Subcutaneous abdominal adipose tissue (tissue), 5 donors: ENCODE data around the gene SNURF.
"Not testable (repeated sequence)": the region's sequence is repeated elsewhere in the genome, so short reads cannot be mapped to it uniquely, and the experiment has no call there.

Source experiments
- H3K27ac ChIP-seq: one replicate; pipeline ENCODE4 v1.7.0; 2013; ENCODE audit warnings: low read depth, mild to moderate bottlenecking, inconsistent platforms, low read length, moderate library complexity
- H3K27me3 ChIP-seq, 5 donors: one replicate each; pipeline ENCODE4 v1.7.0; 2013; ENCODE audit warnings: low read length in 5 of 5, inconsistent platforms in 1 of 5; ENCODE audit not compliant: control insufficient read depth in 5 of 5, insufficient read depth in 4 of 5
- H3K36me3 ChIP-seq, 5 donors: one replicate each; pipeline ENCODE4 v1.7.0; 2013; ENCODE audit warnings: low read length in 5 of 5; ENCODE audit not compliant: control insufficient read depth in 5 of 5, insufficient read depth in 5 of 5
- H3K4me1 ChIP-seq, 5 donors: one replicate each; pipeline ENCODE4 v1.7.0; 2013; ENCODE audit warnings: low read length in 5 of 5, mild to moderate bottlenecking in 3 of 5, moderate library complexity in 1 of 5; ENCODE audit not compliant: control insufficient read depth in 5 of 5, insufficient read depth in 5 of 5
- H3K4me3 ChIP-seq, 5 donors: one replicate each; pipeline ENCODE4 v1.7.0; 2013; ENCODE audit warnings: low read length in 5 of 5, low read depth in 1 of 5
- H3K9ac ChIP-seq, 5 donors: one replicate each; pipeline ENCODE4 v1.7.0; 2013; ENCODE audit warnings: low read length in 5 of 5, mild to moderate bottlenecking in 4 of 5, moderate library complexity in 3 of 5
- H3K9me3 ChIP-seq, 5 donors: one replicate each; pipeline ENCODE4 v1.7.0; 2013; ENCODE audit warnings: low read length in 5 of 5; ENCODE audit not compliant: control insufficient read depth in 5 of 5
- donor health status: healthy.
- donor health status: healthy.
- donor health status: healthy.
- donor health status: healthy.
- donor health status: healthy.

Gene SNURF

DNA sequence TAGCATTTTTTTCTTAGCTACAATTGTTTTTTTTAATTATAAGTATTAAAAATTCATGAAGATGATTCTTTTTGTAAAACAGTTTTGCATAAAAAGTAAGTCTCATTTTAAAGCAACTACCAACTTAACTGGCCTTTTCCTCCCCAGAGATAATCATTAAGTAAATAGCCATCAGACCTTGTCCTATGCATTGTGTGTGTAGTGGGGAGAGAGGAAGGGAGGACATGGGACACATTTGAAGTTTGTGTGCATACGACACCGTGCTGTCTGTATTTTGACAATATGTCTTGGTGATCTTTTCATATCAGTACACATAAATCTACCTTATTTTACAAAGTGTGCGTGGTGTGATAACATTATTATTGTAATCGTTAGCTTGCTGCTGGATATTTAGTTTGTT lies 8.1 kb downstream of the SNURF start:
- peaks cover 12 to 24% (median 17%) of the 10 kb centered on the region in 5 donors for H3K36me3 ChIP-seq
- H3K9ac ChIP-seq = no peak overlapping the region
- peaks cover 0 to 3% (median 2%) of the 10 kb centered on the region in 5 donors for H3K9me3 ChIP-seq
- H3K27me3 ChIP-seq = no peaks in the 10 kb centered on the region
- no peak overlapping the region for H3K27ac ChIP-seq
- no peak overlapping the region for H3K4me3 ChIP-seq
- H3K4me1 ChIP-seq = no peaks in the 10 kb centered on the region

DNA sequence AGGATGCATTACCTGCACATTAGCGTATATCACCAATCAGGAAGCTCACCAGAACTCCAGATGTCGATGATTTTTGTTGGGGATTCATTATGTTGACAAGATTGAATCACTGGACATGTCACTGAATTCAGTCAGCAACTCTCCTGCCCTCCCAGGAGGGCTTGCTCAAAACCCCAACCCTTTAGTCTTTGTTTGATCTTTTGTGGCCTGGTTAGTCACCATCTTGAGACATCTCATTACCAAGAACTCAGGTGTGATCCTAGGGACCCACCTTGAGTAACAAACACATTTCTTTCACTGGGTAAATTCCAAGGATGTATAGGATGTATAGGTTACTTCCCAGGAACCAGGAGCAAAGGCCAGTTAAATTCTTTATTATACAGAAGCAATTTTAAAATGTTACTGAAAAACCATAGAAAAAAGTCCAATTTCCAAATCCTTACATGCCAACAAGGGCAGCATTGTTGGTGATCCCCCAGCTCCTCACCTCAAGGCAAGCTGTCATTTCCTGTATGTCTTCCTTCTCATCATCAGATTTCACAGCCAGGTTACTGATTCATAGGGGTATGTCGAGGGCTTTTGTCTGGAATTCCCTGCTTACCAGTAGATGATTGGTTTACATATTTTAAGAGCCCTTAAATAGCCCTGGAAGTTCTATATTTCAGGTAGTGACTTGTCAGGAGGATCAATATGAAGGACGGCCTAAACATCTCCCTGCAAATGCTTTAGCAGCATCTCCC lies 11.7 kb downstream of the SNURF start:
- Histone ChIP-seq H3K36me3 (peaks cover 14 to 35% (median 27%) of the 10 kb centered on the region in 5 donors), H3K9me3 (peaks cover 0 to 3% (median 3%) of the 10 kb centered on the region in 5 donors), H3K27ac (no peak overlapping the region), H3K27me3 (no peaks in the 10 kb centered on the region), H3K4me3 (no peak overlapping the region), H3K4me1 (no peaks in the 10 kb centered on the region), H3K9ac (no peak overlapping the region)

DNA sequence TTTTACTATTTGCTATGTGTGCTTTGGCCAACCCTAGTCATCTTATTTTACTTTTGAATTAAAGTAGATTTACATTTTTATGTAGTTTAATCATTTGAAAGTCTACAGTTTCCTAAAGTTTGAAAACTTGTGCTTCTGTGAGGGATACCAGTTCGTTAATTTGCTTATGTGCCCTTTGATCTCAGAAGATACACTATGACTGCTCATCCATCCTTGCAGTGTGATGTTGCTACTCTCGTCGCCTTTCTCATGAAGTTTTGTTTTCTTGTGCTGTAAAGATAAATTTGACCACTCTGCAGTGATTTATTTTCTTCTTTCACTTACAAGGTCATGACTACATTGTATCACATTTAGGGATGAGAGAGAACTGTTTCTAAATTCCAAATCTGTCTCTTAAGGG lies 16.3 kb downstream of the SNURF start:
- Histone ChIP-seq H3K9ac (no peak overlapping the region), H3K9me3 (peaks cover 0 to 11% (median 5%) of the 10 kb centered on the region in 5 donors), H3K4me3 (no peak overlapping the region), H3K36me3 (peaks cover 27 to 40% (median 31%) of the 10 kb centered on the region in 5 donors), H3K27me3 (no peaks in the 10 kb centered on the region), H3K4me1 (no peaks in the 10 kb centered on the region), H3K27ac (no peak overlapping the region)

DNA sequence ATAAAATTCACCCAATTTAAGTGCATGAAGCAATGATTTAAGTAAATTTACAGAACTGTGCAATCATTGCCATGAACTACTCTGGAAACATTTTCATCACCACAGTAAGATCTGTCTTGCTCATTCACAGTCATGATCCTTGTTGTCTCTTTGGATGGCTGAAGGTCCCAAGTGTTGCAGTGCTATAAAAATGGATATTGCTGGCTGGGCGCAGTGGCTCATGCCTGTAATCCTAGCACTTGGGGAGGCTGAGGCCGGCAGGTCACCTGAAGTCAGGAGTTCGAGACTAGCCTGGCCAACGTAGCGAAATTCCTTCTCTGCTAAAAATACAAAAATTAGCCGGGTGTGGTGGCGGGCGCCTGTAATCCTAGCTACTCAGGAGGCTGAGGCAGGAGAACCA lies 17.0 kb downstream of the SNURF start:
- Histone ChIP-seq H3K9ac (no peak overlapping the region), H3K4me1 (no peaks in the 10 kb centered on the region), H3K9me3 (peaks cover 0 to 11% (median 3%) of the 10 kb centered on the region in 5 donors), H3K27ac (no peak overlapping the region), H3K4me3 (no peak overlapping the region), H3K27me3 (no peaks in the 10 kb centered on the region), H3K36me3 (peaks cover 29 to 42% (median 31%) of the 10 kb centered on the region in 5 donors)

DNA sequence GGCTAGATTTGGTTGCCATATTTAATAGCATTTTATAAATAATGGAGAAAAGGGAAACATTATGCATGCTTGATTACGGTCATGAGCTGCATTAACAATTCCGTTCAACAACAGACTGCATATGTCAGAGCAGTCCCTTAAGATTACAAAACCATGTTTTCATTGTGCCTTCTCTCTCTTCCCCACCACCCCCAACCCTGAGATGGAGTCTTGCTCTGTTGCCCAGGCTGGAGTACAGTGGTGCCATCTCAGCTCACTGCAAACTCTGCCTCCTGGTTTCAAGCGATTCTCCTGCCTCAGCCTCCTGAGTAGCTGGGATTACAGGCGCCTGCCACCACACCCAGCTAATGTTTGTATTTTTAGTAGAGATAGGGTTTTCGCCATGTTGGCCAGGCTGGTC lies 17.9 kb downstream of the SNURF start:
- peaks cover 35 to 40% (median 35%) of the 10 kb centered on the region in 5 donors for H3K36me3 ChIP-seq
- H3K4me3 ChIP-seq, H3K4me1 ChIP-seq, H3K27ac ChIP-seq, H3K27me3 ChIP-seq, H3K9ac ChIP-seq: not testable (repeated sequence)
- H3K9me3 ChIP-seq = peaks cover 0 to 11% (median 5%) of the 10 kb centered on the region in 5 donors

DNA sequence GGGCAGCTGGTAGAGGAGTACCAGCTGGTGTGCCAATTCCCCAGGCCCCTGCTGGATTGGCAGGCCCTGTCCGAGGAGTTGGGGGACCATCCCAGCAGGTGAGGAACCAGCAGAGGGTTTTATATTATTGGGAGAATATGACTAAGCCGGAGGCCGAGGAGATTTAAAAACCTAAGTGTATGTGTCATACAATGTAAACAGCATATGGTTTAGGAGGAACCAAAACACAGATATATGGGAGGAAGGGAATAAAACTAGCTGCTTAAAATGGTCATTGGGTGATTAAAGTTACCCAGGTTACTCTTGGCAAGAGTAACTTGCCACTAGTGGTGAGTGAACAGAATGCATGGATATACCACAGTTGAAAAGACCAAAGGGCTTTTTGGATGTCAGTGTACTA lies 22.1 kb downstream of the SNURF start:
- H3K9me3 ChIP-seq = peaks cover 0 to 14% (median 9%) of the 10 kb centered on the region in 5 donors

DNA sequence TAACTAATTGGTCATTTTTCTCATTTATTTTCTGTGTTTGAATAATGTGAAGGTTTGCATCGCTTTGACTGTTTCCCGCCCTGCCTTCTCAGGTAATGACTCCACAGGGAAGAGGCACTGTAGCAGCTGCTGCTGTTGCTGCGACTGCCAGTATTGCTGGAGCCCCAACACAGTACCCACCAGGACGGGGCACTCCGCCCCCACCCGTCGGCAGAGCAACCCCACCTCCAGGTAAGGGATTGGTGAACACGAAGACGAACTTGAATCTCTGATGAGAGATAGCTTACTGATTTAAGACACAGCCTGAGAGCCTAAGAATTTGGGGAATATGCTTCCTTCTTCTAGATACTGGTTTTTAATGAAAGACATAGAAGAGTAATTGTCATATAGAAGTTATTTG lies 22.9 kb downstream of the SNURF start:
- Histone ChIP-seq H3K36me3 (peaks cover 57 to 70% (median 62%) of the 10 kb centered on the region in 5 donors), H3K9ac (no peak overlapping the region), H3K27ac (no peak overlapping the region), H3K9me3 (peaks cover 1 to 14% (median 8%) of the 10 kb centered on the region in 5 donors), H3K4me1 (no peaks in the 10 kb centered on the region), H3K27me3 (no peaks in the 10 kb centered on the region), H3K4me3 (no peak overlapping the region)

More for the DNA sequence above, 22.1 kb downstream of the SNURF start:
- Histone ChIP-seq H3K36me3 (peaks cover 50 to 63% (median 56%) of the 10 kb centered on the region in 5 donors), H3K4me1 (no peaks in the 10 kb centered on the region), H3K27me3 (no peaks in the 10 kb centered on the region), H3K4me3 (no peak overlapping the region), H3K9ac (no peak overlapping the region), H3K27ac (no peak overlapping the region)

DNA sequence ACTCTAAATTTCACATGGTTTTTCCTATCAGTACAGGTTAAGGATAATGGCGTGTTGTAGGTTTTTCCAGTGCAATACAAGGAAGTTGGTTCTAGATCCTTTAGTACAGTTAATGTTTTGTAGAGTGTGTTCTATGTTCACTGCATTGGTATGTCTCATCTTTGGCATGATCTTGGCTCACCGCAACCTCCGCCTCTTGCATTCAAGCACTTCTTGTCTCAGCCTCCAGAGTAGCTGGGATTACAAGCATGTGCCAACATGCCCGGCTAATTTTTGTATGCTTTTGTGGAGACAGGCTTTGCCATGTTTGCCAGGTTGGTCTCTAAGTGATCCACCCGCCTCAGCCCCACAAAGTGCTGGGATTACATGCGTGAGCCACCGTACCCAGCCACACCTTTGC lies 30.4 kb downstream of the SNURF start:
- H3K27ac ChIP-seq = no peak overlapping the region
- no peaks in the 10 kb centered on the region for H3K27me3 ChIP-seq
- no peak overlapping the region for H3K9ac ChIP-seq
- peaks cover 15 to 51% (median 19%) of the 10 kb centered on the region in 5 donors for H3K9me3 ChIP-seq
- H3K4me1 ChIP-seq = no peaks in the 10 kb centered on the region
- H3K4me3 ChIP-seq = no peak overlapping the region
- peaks cover 25 to 47% (median 43%) of the 10 kb centered on the region in 5 donors for H3K36me3 ChIP-seq

DNA sequence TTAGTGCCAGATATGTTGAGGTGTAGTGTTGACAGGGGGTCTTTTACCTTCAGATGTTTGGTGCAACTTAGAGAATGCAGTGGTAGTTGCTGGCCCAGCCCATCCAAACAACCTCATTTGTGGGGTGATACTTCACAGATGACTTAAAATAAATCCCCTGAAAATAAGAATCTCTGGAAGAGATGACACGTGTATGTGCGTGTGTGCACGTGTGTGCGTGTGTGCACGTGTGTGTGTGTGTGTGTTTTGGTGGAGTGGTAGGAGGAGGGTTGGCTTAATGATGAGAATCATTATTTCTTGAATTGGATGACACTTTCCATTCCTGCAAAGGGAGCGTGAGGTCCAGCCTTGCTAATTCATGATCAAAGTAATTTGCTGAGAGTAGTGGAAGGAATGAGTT lies 31.9 kb downstream of the SNURF start:
- H3K4me3 ChIP-seq = no peak overlapping the region
- no peaks in the 10 kb centered on the region for H3K4me1 ChIP-seq
- H3K9me3 ChIP-seq = peaks cover 15 to 52% (median 16%) of the 10 kb centered on the region in 5 donors
- H3K27me3 ChIP-seq = no peaks in the 10 kb centered on the region
- H3K27ac ChIP-seq = no peak overlapping the region
- no peak overlapping the region for H3K9ac ChIP-seq
- peaks cover 23 to 43% (median 35%) of the 10 kb centered on the region in 5 donors for H3K36me3 ChIP-seq
